Glomerular visceral epithelial cell (primary cell): ENCODE measurements around the gene SLC5A11.
A peak's percentile ranks its signal among the peaks of the same experiment; 100 is the strongest.
"Not testable (repeated sequence)": the region's sequence is repeated elsewhere in the genome, so short reads cannot be mapped to it uniquely, and the experiment has no call there.

Experiments used
- DNase-seq: peaks from one replicate; pipeline ENCODE4 v3.0.0-alpha.2; 2016; ENCODE audit errors: extremely low spot score

The SLC5A11 gene

GRCh38 chr16:24836836-24837235 is 8.9 kb upstream of the SLC5A11 start:
- no peak for DNase-seq

GRCh38 chr16:24837969-24838368 is 7.8 kb upstream of the SLC5A11 start:
- no peak for DNase-seq

GRCh38 chr16:24838554-24839266 is 7.1 kb upstream of the SLC5A11 start:
- DNase-seq = peak; percentile 44

- no peak for DNase-seq
Measured at GRCh38 chr16:24839347-24839972, 6.3 kb upstream of the SLC5A11 start.

GRCh38 chr16:24841291-24841690 is 4.5 kb upstream of the SLC5A11 start:
- DNase-seq = no peak

GRCh38 chr16:24844101-24845030 is 1.4 kb upstream of the SLC5A11 start:
- DNase-seq = no peak

GRCh38 chr16:24845031-24845365 is 765 bp upstream of the SLC5A11 start:
- DNase-seq = not testable (repeated sequence)

GRCh38 chr16:24846548-24847357 is 990 bp downstream of the SLC5A11 start:
- no peak for DNase-seq

GRCh38 chr16:24847358-24847664 is 1.5 kb downstream of the SLC5A11 start:
- no peak for DNase-seq

- DNase-seq = peak; percentile 42
Measured at GRCh38 chr16:24848065-24848464, 2.3 kb downstream of the SLC5A11 start.

- DNase-seq = no peak
Measured at GRCh38 chr16:24849641-24850040, 3.9 kb downstream of the SLC5A11 start.

- peak; percentile 44 for DNase-seq
Measured at GRCh38 chr16:24850289-24850938, 4.7 kb downstream of the SLC5A11 start.

GRCh38 chr16:24851700-24852099 is 5.9 kb downstream of the SLC5A11 start:
- no peak for DNase-seq

- no peak for DNase-seq
Measured at GRCh38 chr16:24852281-24852721, 6.5 kb downstream of the SLC5A11 start.

GRCh38 chr16:24853169-24853824 is 7.5 kb downstream of the SLC5A11 start:
- DNase-seq = no peak

GRCh38 chr16:24853830-24854229 is 8.1 kb downstream of the SLC5A11 start:
- DNase-seq = peak; percentile 34

GRCh38 chr16:24854607-24855171 is 8.9 kb downstream of the SLC5A11 start:
- DNase-seq = no peak

- no peak for DNase-seq
Measured at GRCh38 chr16:24855678-24856077, 9.9 kb downstream of the SLC5A11 start.

GRCh38 chr16:24856871-24857270 is 11.1 kb downstream of the SLC5A11 start:
- not testable (repeated sequence) for DNase-seq
